Measurements from ENCODE around the gene RHOT2. TPM values are rescaled to one million over a fixed set of nuclear protein-coding genes. Genes with fewer than 3 reads are reported as not detected.

Gene RHOT2
- total and polyA plus RNA-seq, 10 of the 15 experiments (the other 5 are each of a cell fraction or from before 2014, with no cell fraction given) = 3.7 to 174 (median 69.8) TPM

- TF ChIP-seq, protein P1, sequence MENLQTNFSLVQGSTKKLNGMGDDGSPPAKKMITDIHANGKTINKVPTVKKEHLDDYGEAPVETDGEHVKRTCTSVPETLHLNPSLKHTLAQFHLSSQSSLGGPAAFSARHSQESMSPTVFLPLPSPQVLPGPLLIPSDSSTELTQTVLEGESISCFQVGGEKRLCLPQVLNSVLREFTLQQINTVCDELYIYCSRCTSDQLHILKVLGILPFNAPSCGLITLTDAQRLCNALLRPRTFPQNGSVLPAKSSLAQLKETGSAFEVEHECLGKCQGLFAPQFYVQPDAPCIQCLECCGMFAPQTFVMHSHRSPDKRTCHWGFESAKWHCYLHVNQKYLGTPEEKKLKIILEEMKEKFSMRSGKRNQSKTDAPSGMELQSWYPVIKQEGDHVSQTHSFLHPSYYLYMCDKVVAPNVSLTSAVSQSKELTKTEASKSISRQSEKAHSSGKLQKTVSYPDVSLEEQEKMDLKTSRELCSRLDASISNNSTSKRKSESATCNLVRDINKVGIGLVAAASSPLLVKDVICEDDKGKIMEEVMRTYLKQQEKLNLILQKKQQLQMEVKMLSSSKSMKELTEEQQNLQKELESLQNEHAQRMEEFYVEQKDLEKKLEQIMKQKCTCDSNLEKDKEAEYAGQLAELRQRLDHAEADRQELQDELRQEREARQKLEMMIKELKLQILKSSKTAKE (IDR thresholded peaks at IDR 0.05; ENCODE audit: low read depth, poor library complexity, severe bottlenecking) = no peak
- peak; percentile 54 for TF ChIP-seq SP1 (IDR thresholded peaks at IDR 0.05; ENCODE audit: low read depth, low read length)
- TF ChIP-seq, protein P2, sequence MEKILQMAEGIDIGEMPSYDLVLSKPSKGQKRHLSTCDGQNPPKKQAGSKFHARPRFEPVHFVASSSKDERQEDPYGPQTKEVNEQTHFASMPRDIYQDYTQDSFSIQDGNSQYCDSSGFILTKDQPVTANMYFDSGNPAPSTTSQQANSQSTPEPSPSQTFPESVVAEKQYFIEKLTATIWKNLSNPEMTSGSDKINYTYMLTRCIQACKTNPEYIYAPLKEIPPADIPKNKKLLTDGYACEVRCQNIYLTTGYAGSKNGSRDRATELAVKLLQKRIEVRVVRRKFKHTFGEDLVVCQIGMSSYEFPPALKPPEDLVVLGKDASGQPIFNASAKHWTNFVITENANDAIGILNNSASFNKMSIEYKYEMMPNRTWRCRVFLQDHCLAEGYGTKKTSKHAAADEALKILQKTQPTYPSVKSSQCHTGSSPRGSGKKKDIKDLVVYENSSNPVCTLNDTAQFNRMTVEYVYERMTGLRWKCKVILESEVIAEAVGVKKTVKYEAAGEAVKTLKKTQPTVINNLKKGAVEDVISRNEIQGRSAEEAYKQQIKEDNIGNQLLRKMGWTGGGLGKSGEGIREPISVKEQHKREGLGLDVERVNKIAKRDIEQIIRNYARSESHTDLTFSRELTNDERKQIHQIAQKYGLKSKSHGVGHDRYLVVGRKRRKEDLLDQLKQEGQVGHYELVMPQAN (conservative IDR thresholded peaks at IDR 0.05) = peak; percentile 73
- no peak for TF ChIP-seq FOXM1 (IDR thresholded peaks at IDR 0.05; ENCODE audit: low read depth, low read length)
- TF ChIP-seq, protein P3, sequence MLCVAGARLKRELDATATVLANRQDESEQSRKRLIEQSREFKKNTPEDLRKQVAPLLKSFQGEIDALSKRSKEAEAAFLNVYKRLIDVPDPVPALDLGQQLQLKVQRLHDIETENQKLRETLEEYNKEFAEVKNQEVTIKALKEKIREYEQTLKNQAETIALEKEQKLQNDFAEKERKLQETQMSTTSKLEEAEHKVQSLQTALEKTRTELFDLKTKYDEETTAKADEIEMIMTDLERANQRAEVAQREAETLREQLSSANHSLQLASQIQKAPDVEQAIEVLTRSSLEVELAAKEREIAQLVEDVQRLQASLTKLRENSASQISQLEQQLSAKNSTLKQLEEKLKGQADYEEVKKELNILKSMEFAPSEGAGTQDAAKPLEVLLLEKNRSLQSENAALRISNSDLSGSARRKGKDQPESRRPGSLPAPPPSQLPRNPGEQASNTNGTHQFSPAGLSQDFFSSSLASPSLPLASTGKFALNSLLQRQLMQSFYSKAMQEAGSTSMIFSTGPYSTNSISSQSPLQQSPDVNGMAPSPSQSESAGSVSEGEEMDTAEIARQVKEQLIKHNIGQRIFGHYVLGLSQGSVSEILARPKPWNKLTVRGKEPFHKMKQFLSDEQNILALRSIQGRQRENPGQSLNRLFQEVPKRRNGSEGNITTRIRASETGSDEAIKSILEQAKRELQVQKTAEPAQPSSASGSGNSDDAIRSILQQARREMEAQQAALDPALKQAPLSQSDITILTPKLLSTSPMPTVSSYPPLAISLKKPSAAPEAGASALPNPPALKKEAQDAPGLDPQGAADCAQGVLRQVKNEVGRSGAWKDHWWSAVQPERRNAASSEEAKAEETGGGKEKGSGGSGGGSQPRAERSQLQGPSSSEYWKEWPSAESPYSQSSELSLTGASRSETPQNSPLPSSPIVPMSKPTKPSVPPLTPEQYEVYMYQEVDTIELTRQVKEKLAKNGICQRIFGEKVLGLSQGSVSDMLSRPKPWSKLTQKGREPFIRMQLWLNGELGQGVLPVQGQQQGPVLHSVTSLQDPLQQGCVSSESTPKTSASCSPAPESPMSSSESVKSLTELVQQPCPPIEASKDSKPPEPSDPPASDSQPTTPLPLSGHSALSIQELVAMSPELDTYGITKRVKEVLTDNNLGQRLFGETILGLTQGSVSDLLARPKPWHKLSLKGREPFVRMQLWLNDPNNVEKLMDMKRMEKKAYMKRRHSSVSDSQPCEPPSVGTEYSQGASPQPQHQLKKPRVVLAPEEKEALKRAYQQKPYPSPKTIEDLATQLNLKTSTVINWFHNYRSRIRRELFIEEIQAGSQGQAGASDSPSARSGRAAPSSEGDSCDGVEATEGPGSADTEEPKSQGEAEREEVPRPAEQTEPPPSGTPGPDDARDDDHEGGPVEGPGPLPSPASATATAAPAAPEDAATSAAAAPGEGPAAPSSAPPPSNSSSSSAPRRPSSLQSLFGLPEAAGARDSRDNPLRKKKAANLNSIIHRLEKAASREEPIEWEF (IDR thresholded peaks at IDR 0.05; ENCODE audit: insufficient replicate concordance, low read depth, low read length) = no peak
- TF ChIP-seq NR2F1 (conservative IDR thresholded peaks at IDR 0.05) = peak; percentile 89
- no peak for TF ChIP-seq SREBF1 (IDR thresholded peaks at IDR 0.05; ENCODE audit: low read length)
- no peak for TF ChIP-seq MTA2 (IDR thresholded peaks at IDR 0.05; ENCODE audit: low read depth)
- TF ChIP-seq RAD21 (IDR thresholded peaks at IDR 0.05; ENCODE audit: insufficient read depth, low read depth, low read length) = no peak
- no peak for TF ChIP-seq TARDBP (IDR thresholded peaks at IDR 0.05; ENCODE audit: borderline replicate concordance)
- TF ChIP-seq NFYA (IDR thresholded peaks at IDR 0.05; ENCODE audit: borderline replicate concordance, low read depth, low read length) = no peak
- TF ChIP-seq, protein P4, sequence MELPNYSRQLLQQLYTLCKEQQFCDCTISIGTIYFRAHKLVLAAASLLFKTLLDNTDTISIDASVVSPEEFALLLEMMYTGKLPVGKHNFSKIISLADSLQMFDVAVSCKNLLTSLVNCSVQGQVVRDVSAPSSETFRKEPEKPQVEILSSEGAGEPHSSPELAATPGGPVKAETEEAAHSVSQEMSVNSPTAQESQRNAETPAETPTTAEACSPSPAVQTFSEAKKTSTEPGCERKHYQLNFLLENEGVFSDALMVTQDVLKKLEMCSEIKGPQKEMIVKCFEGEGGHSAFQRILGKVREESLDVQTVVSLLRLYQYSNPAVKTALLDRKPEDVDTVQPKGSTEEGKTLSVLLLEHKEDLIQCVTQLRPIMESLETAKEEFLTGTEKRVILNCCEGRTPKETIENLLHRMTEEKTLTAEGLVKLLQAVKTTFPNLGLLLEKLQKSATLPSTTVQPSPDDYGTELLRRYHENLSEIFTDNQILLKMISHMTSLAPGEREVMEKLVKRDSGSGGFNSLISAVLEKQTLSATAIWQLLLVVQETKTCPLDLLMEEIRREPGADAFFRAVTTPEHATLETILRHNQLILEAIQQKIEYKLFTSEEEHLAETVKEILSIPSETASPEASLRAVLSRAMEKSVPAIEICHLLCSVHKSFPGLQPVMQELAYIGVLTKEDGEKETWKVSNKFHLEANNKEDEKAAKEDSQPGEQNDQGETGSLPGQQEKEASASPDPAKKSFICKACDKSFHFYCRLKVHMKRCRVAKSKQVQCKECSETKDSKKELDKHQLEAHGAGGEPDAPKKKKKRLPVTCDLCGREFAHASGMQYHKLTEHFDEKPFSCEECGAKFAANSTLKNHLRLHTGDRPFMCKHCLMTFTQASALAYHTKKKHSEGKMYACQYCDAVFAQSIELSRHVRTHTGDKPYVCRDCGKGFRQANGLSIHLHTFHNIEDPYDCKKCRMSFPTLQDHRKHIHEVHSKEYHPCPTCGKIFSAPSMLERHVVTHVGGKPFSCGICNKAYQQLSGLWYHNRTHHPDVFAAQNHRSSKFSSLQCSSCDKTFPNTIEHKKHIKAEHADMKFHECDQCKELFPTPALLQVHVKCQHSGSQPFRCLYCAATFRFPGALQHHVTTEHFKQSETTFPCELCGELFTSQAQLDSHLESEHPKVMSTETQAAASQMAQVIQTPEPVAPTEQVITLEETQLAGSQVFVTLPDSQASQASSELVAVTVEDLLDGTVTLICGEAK (IDR thresholded peaks at IDR 0.05; ENCODE audit: borderline replicate concordance) = no peak
- TF ChIP-seq POLR2AphosphoS2 (IDR thresholded peaks at IDR 0.05; ENCODE audit: low read depth, low read length) = peak; percentile 78; the same call in 1 of the 2 replicates
Observed at GRCh38 chr16:641326-642188, 26.4 kb upstream of the RHOT2 start, which contains the start of gene MCRIP2 (continued).

Measured in GM12878 (cell line).